HCT116 (cell line): Measurements from ENCODE around the gene PROKR2. TPM values are rescaled to one million over a fixed set of nuclear protein-coding genes. Genes with fewer than 3 reads are reported as not detected.

ENCODE experiments used
- ATAC-seq: fragments of 200-7000 bp; cut with Tn5 transposase; 2 replicates; pipeline ENCODE4 v1.9.1; 2020; ENCODE audit warnings: mild to moderate bottlenecking, moderate library complexity
- BruUV-seq: library from RNA; stranded (reverse); fragments of 400-500 nt; replicated peaks from 2 replicates; lab custom pipeline; 2021; lab: Mats Ljungman, UMichigan
- CTCF ChIA-PET: fragments of 300-600 bp; sonication (Branson Sonifier 250); formaldehyde crosslinking; loops from one replicate; lab custom pipeline; 2021; ENCODE audit warnings: antibody characterized with exemption; lab: Charles Lee
- POLR2A ChIA-PET: fragments of 300-600, 350-600 bp; sonication (Branson Sonifier 250); formaldehyde crosslinking; loops from one replicate; lab custom pipeline; 2021; ENCODE audit warnings: antibody characterized with exemption; lab: Charles Lee
- RAD21 ChIA-PET, 2 experiments: fragments of 300-600 bp; sonication (Branson Sonifier 250); formaldehyde crosslinking; loops; one replicate each; lab custom pipeline; 2023; ENCODE audit warnings: low total read pairs in 2 of 2; ENCODE audit not compliant: uncharacterized antibody in 2 of 2, unreplicated experiment in 2 of 2, low non-redundant PET in 1 of 2; lab: Charles Lee
- DNase-seq: peaks from one replicate; pipeline ENCODE4 v3.0.0-alpha.2; 2010; ENCODE audit warnings: low read depth, low spot score
- H2AFZ ChIP-seq: fragments of 200-600 bp; shearing (Covaris generic), sonication (generic); 2 replicates; pipeline ENCODE4 v1.6.1; 2017; ENCODE audit warnings: low read depth, mixed run types, mixed read lengths, antibody characterized with exemption, low read length; ENCODE audit not compliant: poor library complexity, severe bottlenecking
- H3K27ac ChIP-seq: 2 replicates; pipeline ENCODE4 v1.5.1; 2012; ENCODE audit warnings: low read depth, low read length
- H3K27me3 ChIP-seq: fragments of 200-600 bp; sonication (generic); 2 replicates; pipeline ENCODE4 v1.6.1; 2016; ENCODE audit warnings: mixed run types, low read length, mixed read lengths; ENCODE audit not compliant: insufficient read depth
- H3K36me3 ChIP-seq, 2 experiments: fragments of 200-500 bp in 1 of 2; fragments of 200-600 bp in 1 of 2; sonication (Bioruptor generic) in 1 of 2; sonication (generic) in 1 of 2; 2 replicates each; pipeline versions ENCODE4 v1.5.1 to v1.6.1; 2014 to 2016; ENCODE audit warnings: low read length in 2 of 2, inconsistent platforms in 1 of 2, mixed read lengths in 1 of 2, mixed run types in 1 of 2; ENCODE audit not compliant: insufficient read depth in 2 of 2, control insufficient read depth in 1 of 2
- H3K4me1 ChIP-seq, 2 experiments: fragments of 200-600 bp in 1 of 2; sonication (generic) in 1 of 2; 2 replicates each; pipeline versions ENCODE4 v1.5.1 to v1.6.1; 2012 to 2017; ENCODE audit warnings: low read length in 2 of 2, inconsistent platforms in 1 of 2, mild to moderate bottlenecking in 1 of 2, mixed read lengths in 1 of 2, mixed run types in 1 of 2, moderate library complexity in 1 of 2; ENCODE audit not compliant: insufficient read depth in 2 of 2, control insufficient read depth in 1 of 2
- H3K4me2 ChIP-seq: fragments of 200-600 bp; sonication (generic); 2 replicates; pipeline ENCODE4 v1.6.1; 2017; ENCODE audit warnings: mixed run types, low read length, mixed read lengths
- H3K4me3 ChIP-seq, 2 experiments: fragments of 200-600 bp in 1 of 2; sonication (generic) in 1 of 2; replicated peaks in 1 of 2; 2 replicates each; pipeline ENCODE4 v1.5.1; 2011 to 2016; ENCODE audit warnings: low read length in 2 of 2, control low read depth in 1 of 2, low read depth in 1 of 2, mild to moderate bottlenecking in 1 of 2, mixed read lengths in 1 of 2, mixed run types in 1 of 2
- H3K79me2 ChIP-seq: fragments of 200-600 bp; sonication (generic); 2 replicates; pipeline ENCODE4 v1.6.1; 2017; ENCODE audit warnings: mild to moderate bottlenecking, mixed run types, low read length, moderate library complexity, mixed read lengths; ENCODE audit not compliant: insufficient read depth
- H3K9ac ChIP-seq: fragments of 200-600 bp; sonication (generic); 2 replicates; pipeline ENCODE4 v1.6.1; 2016; ENCODE audit warnings: low read length, mixed read lengths
- H3K9me2 ChIP-seq: fragments of 200-600 bp; sonication (generic), shearing (Covaris generic); 2 replicates; pipeline ENCODE4 v1.6.1; 2017; ENCODE audit warnings: mixed run types, mild to moderate bottlenecking, moderate library complexity; ENCODE audit not compliant: insufficient read depth
- H3K9me3 ChIP-seq, 2 experiments: fragments of 200-500 bp in 1 of 2; fragments of 200-600 bp in 1 of 2; sonication (Bioruptor generic) in 1 of 2; sonication (generic) in 1 of 2; 2 replicates each; pipeline ENCODE4 v1.6.1; 2014 to 2017; ENCODE audit warnings: low read length in 2 of 2, mixed read lengths in 2 of 2, inconsistent platforms in 1 of 2, low read depth in 1 of 2, mild to moderate bottlenecking in 1 of 2, mixed run types in 1 of 2, moderate library complexity in 1 of 2; ENCODE audit not compliant: control insufficient read depth in 1 of 2, insufficient read depth in 1 of 2
- H4K20me1 ChIP-seq: fragments of 200-600 bp; sonication (generic), shearing (Covaris generic); 2 replicates; pipeline ENCODE4 v1.6.1; 2017; ENCODE audit warnings: mixed run types, mild to moderate bottlenecking, moderate library complexity; ENCODE audit not compliant: insufficient read depth
- CBX3 ChIP-seq: IDR thresholded peaks from 2 replicates; pipeline ENCODE4 v1.6.1; 2012; ENCODE audit warnings: low read depth
- ELF1 ChIP-seq: IDR thresholded peaks from 2 replicates; pipeline ENCODE4 v1.6.1; 2012; ENCODE audit warnings: low read depth, borderline replicate concordance
- EZH2 ChIP-seq: fragments of 200-600 bp; sonication (generic); IDR thresholded peaks from 2 replicates; pipeline ENCODE4 v1.6.1; 2017; ENCODE audit warnings: antibody characterized with exemption, mixed run types
- EZH2phosphoT487 ChIP-seq: fragments of 200-600 bp; IDR thresholded peaks from 2 replicates; pipeline ENCODE4 v1.6.1; 2018; ENCODE audit warnings: antibody characterized with exemption, borderline replicate concordance
- POLR2AphosphoS5 ChIP-seq: IDR thresholded peaks from 2 replicates; pipeline ENCODE4 v1.6.1; 2011; ENCODE audit warnings: mild to moderate bottlenecking, low read depth, low read length, moderate library complexity
- SIN3A ChIP-seq: IDR thresholded peaks from 2 replicates; pipeline ENCODE4 v1.6.1; 2012; ENCODE audit warnings: low read depth
- TCF7L2 ChIP-seq: IDR thresholded peaks from 2 replicates; pipeline ENCODE4 v1.7.0; 2011; ENCODE audit warnings: borderline replicate concordance, inconsistent platforms; ENCODE audit not compliant: insufficient read depth, insufficient read length; ENCODE audit errors: extremely low read depth
- YY1 ChIP-seq: IDR thresholded peaks from 2 replicates; pipeline ENCODE4 v1.6.1; 2011; ENCODE audit warnings: low read length, low read depth, moderate library complexity, mild to moderate bottlenecking; ENCODE audit not compliant: insufficient replicate concordance; ENCODE audit errors: extremely low read depth
- ZNF274 ChIP-seq: fragments of 200-500 bp; sonication (Bioruptor generic); IDR thresholded peaks from 2 replicates; pipeline ENCODE4 v1.6.1; 2014; ENCODE audit warnings: mild to moderate bottlenecking, low read depth, low read length, inconsistent platforms
- intact Hi-C: fragments of 100-400 bp; cut with micrococcal nuclease; formaldehyde crosslinking; loops from 2 replicates; pipeline ENCODE4 v1.10.0; 2022
- total RNA-seq: library from RNA; stranded (reverse); gene quantifications from one replicate; pipeline ENCODE4 v1.2.1, GENCODE V29; 2021; ENCODE audit not compliant: unreplicated experiment
- TF ChIP-seq, protein P1 (sequence below): IDR thresholded peaks from 2 replicates; pipeline ENCODE4 v1.6.1; 2011; ENCODE audit warnings: mild to moderate bottlenecking, low read length, moderate library complexity; ENCODE audit not compliant: insufficient replicate concordance; ENCODE audit errors: extremely low read depth
- TF ChIP-seq, protein P2 (sequence below): IDR thresholded peaks from 2 replicates; pipeline ENCODE4 v1.6.1; 2012; ENCODE audit warnings: low read depth
- TF ChIP-seq, protein P3 (sequence below), 3 experiments: fragments of 200-600 bp in 1 of 3; sonication (generic) in 1 of 3; IDR thresholded peaks in 2 of 3; conservative IDR thresholded peaks in 1 of 3; 2 replicates each; pipeline ENCODE4 v1.5.1; 2012 to 2017; ENCODE audit warnings: low read depth in 2 of 3, low read length in 2 of 3, antibody characterized with exemption in 1 of 3, borderline replicate concordance in 1 of 3, control low read depth in 1 of 3, mild to moderate bottlenecking in 1 of 3, mixed read lengths in 1 of 3, mixed run types in 1 of 3, moderate library complexity in 1 of 3; ENCODE audit not compliant: insufficient read depth in 1 of 3
- TF ChIP-seq, protein P4 (sequence below): IDR thresholded peaks from 2 replicates; pipeline ENCODE4 v1.6.1; 2012

PROKR2 gene
- total RNA-seq, 1 experiment from 2014 or later = not detected

DNA sequence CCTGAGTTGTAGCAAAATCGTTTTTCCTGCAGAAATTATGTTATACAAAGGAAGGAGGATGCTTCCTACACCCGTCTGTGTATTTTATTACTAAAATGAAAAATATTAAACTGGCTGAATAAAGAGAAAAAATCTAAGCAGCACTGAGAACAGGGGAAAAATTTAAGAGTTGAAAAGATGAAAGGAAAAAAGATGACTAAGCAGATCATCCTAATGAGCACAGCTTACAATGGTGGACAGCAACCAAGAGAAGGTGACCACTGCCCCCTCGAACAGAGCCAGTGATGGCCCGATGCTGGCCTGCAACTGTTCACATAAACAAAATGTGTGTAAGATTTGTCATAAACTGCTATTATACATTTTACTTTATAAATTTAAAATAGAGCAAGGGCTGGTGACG lies 4.2 kb downstream of the PROKR2 start:
- TF ChIP-seq, protein P1, sequence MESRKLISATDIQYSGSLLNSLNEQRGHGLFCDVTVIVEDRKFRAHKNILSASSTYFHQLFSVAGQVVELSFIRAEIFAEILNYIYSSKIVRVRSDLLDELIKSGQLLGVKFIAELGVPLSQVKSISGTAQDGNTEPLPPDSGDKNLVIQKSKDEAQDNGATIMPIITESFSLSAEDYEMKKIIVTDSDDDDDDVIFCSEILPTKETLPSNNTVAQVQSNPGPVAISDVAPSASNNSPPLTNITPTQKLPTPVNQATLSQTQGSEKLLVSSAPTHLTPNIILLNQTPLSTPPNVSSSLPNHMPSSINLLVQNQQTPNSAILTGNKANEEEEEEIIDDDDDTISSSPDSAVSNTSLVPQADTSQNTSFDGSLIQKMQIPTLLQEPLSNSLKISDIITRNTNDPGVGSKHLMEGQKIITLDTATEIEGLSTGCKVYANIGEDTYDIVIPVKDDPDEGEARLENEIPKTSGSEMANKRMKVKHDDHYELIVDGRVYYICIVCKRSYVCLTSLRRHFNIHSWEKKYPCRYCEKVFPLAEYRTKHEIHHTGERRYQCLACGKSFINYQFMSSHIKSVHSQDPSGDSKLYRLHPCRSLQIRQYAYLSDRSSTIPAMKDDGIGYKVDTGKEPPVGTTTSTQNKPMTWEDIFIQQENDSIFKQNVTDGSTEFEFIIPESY = no peak
- TF ChIP-seq, protein P2, sequence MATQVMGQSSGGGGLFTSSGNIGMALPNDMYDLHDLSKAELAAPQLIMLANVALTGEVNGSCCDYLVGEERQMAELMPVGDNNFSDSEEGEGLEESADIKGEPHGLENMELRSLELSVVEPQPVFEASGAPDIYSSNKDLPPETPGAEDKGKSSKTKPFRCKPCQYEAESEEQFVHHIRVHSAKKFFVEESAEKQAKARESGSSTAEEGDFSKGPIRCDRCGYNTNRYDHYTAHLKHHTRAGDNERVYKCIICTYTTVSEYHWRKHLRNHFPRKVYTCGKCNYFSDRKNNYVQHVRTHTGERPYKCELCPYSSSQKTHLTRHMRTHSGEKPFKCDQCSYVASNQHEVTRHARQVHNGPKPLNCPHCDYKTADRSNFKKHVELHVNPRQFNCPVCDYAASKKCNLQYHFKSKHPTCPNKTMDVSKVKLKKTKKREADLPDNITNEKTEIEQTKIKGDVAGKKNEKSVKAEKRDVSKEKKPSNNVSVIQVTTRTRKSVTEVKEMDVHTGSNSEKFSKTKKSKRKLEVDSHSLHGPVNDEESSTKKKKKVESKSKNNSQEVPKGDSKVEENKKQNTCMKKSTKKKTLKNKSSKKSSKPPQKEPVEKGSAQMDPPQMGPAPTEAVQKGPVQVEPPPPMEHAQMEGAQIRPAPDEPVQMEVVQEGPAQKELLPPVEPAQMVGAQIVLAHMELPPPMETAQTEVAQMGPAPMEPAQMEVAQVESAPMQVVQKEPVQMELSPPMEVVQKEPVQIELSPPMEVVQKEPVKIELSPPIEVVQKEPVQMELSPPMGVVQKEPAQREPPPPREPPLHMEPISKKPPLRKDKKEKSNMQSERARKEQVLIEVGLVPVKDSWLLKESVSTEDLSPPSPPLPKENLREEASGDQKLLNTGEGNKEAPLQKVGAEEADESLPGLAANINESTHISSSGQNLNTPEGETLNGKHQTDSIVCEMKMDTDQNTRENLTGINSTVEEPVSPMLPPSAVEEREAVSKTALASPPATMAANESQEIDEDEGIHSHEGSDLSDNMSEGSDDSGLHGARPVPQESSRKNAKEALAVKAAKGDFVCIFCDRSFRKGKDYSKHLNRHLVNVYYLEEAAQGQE = no peak
- TF ChIP-seq TCF7L2 = no peak
- no peak for TF ChIP-seq YY1
- no peak for TF ChIP-seq ELF1
- no peak for TF ChIP-seq POLR2AphosphoS5
- TF ChIP-seq, protein P3, sequence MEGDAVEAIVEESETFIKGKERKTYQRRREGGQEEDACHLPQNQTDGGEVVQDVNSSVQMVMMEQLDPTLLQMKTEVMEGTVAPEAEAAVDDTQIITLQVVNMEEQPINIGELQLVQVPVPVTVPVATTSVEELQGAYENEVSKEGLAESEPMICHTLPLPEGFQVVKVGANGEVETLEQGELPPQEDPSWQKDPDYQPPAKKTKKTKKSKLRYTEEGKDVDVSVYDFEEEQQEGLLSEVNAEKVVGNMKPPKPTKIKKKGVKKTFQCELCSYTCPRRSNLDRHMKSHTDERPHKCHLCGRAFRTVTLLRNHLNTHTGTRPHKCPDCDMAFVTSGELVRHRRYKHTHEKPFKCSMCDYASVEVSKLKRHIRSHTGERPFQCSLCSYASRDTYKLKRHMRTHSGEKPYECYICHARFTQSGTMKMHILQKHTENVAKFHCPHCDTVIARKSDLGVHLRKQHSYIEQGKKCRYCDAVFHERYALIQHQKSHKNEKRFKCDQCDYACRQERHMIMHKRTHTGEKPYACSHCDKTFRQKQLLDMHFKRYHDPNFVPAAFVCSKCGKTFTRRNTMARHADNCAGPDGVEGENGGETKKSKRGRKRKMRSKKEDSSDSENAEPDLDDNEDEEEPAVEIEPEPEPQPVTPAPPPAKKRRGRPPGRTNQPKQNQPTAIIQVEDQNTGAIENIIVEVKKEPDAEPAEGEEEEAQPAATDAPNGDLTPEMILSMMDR (IDR thresholded peaks at IDR 0.05 in 2 of 3, conservative IDR thresholded peaks at IDR 0.05 in 1 of 3; ENCODE audit: borderline replicate concordance in 1 of 3, insufficient read depth in 1 of 3, low read depth in 2 of 3, low read length in 2 of 3) = no peak
- TF ChIP-seq EZH2phosphoT487 = no peak
- TF ChIP-seq EZH2 = no peak
- no peak for TF ChIP-seq SIN3A
- TF ChIP-seq, protein P4, sequence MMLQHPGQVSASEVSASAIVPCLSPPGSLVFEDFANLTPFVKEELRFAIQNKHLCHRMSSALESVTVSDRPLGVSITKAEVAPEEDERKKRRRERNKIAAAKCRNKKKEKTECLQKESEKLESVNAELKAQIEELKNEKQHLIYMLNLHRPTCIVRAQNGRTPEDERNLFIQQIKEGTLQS = no peak
- no peak for TF ChIP-seq CBX3
- no peak for TF ChIP-seq ZNF274
- no peaks in the 10 kb centered on the region for H3K79me2 ChIP-seq
- no TSS peak for BruUV-seq
- H3K27ac ChIP-seq = no peak overlapping the region
- no peak overlapping the region for H3K4me2 ChIP-seq
- ATAC-seq (no peak), DNase-seq (no peak)
- H3K9ac ChIP-seq = no peak overlapping the region
- RAD21 ChIA-PET = no interaction called here
- CTCF ChIA-PET = no interaction called here
- POLR2A ChIA-PET = no interaction called here
- no peak overlapping the region for H3K4me3 ChIP-seq
- no peaks in the 10 kb centered on the region for H3K9me2 ChIP-seq
- no peak overlapping the region for H2AFZ ChIP-seq
- H3K9me3 ChIP-seq = no peaks in the 10 kb centered on the region
- no peaks in the 10 kb centered on the region for H3K4me1 ChIP-seq
- H4K20me1 ChIP-seq = no peaks in the 10 kb centered on the region
- intact Hi-C loops = no loop called here
- no peaks in the 10 kb centered on the region for H3K36me3 ChIP-seq
- H3K27me3 ChIP-seq = no peaks in the 10 kb centered on the region
